ENCODE measurements around the gene GNA15.

GNA15 gene

GRCh38 chr19:3175781-3176714 lies 40.2 kb downstream of the GNA15 start:
- no peak for TF ChIP-seq CTCF (IDR thresholded peaks at IDR 0.05; ENCODE audit: extremely low read depth, missing control alignments)
- DNase-seq (ENCODE audit: low spot score): no peak

GRCh38 chr19:3176715-3177501 lies 41.1 kb downstream of the GNA15 start:
- TF ChIP-seq CTCF (IDR thresholded peaks at IDR 0.05; ENCODE audit: extremely low read depth, missing control alignments): no peak
- no peak for DNase-seq (ENCODE audit: low spot score)

- DNase-seq (ENCODE audit: low spot score): peak; percentile 85
- no peak for TF ChIP-seq CTCF (IDR thresholded peaks at IDR 0.05; ENCODE audit: extremely low read depth, missing control alignments)
Measured at GRCh38 chr19:3178377-3178972, 42.6 kb downstream of the GNA15 start, which contains the start of gene S1PR4. TSS of gene S1PR4 (plus strand) at chr19:3178769. CDS start at chr19:3178793, 24 bp downstream.

DNA sequence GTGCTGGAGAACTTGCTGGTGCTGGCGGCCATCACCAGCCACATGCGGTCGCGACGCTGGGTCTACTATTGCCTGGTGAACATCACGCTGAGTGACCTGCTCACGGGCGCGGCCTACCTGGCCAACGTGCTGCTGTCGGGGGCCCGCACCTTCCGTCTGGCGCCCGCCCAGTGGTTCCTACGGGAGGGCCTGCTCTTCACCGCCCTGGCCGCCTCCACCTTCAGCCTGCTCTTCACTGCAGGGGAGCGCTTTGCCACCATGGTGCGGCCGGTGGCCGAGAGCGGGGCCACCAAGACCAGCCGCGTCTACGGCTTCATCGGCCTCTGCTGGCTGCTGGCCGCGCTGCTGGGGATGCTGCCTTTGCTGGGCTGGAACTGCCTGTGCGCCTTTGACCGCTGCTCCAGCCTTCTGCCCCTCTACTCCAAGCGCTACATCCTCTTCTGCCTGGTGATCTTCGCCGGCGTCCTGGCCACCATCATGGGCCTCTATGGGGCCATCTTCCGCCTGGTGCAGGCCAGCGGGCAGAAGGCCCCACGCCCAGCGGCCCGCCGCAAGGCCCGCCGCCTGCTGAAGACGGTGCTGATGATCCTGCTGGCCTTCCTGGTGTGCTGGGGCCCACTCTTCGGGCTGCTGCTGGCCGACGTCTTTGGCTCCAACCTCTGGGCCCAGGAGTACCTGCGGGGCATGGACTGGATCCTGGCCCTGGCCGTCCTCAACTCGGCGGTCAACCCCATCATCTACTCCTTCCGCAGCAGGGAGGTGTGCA lies 43.3 kb downstream of the GNA15 start:
- no peak for TF ChIP-seq CTCF (IDR thresholded peaks at IDR 0.05; ENCODE audit: extremely low read depth, missing control alignments)
- DNase-seq (ENCODE audit: low spot score): peak; percentile 55

DNA sequence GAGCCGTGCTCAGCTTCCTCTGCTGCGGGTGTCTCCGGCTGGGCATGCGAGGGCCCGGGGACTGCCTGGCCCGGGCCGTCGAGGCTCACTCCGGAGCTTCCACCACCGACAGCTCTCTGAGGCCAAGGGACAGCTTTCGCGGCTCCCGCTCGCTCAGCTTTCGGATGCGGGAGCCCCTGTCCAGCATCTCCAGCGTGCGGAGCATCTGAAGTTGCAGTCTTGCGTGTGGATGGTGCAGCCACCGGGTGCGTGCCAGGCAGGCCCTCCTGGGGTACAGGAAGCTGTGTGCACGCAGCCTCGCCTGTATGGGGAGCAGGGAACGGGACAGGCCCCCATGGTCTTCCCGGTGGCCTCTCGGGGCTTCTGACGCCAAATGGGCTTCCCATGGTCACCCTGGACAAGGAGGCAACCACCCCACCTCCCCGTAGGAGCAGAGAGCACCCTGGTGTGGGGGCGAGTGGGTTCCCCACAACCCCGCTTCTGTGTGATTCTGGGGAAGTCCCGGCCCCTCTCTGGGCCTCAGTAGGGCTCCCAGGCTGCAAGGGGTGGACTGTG lies 44.0 kb downstream of the GNA15 start:
- peak; percentile 60 for DNase-seq (ENCODE audit: low spot score)
- TF ChIP-seq CTCF (IDR thresholded peaks at IDR 0.05; ENCODE audit: extremely low read depth, missing control alignments): no peak

- DNase-seq (ENCODE audit: low spot score): no peak
- no peak for TF ChIP-seq CTCF (IDR thresholded peaks at IDR 0.05; ENCODE audit: extremely low read depth, missing control alignments)
Measured at GRCh38 chr19:3183721-3184641, 48.1 kb downstream of the GNA15 start.

All from GM20000 (cell line).